ENCODE measurements around the gene PDE6H. TPM values are rescaled to one million over a fixed set of nuclear protein-coding genes. Genes with fewer than 3 reads are reported as not detected.
A peak's percentile ranks its signal among the peaks of the same experiment; 100 is the strongest.

PDE6H gene
- polyA plus RNA-seq, 1 of the 3 experiments (the other 2 are of a cell fraction), result not detected

GRCh38 chr12:14952299-14952921, 20.4 kb upstream of the PDE6H start:
- 21% methylated on average over 7 of the region's 7 CpGs for WGBS (ENCODE audit: low lambda C conversion rate)
- ChIA-PET CTCF (interaction anchor here (1.0 kb wide), 1 partner anchor 50 kb away, joined by 3 read pairs; no protein-coding TSS in a partner anchor), POLR2A (no interaction called here)
- peak overlapping the region; percentile 64 for H3K9ac ChIP-seq
- peaks cover 33% of the 10 kb centered on the region for H3F3A ChIP-seq (replicated peaks; ENCODE audit: insufficient read depth)
- peak overlapping the region in 1 of 2 experiments; percentile 17; a peak in 1 of 4 replicates for H3K4me3 ChIP-seq (ENCODE audit: low read depth in 2 of 2, low read length in 1 of 2)
- peak overlapping the region; percentile 68 to 99 for H3K27ac ChIP-seq (ENCODE audit: low read depth in 2 of 2, low read length in 1 of 2)
- peak; percentile 28; the same call in 1 of the 2 replicates for TF ChIP-seq TCF12 (IDR thresholded peaks at IDR 0.05)
- TF ChIP-seq YY1 (IDR thresholded peaks at IDR 0.05; ENCODE audit: low read depth), result no peak
- TF ChIP-seq, protein P1, sequence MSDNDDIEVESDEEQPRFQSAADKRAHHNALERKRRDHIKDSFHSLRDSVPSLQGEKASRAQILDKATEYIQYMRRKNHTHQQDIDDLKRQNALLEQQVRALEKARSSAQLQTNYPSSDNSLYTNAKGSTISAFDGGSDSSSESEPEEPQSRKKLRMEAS (IDR thresholded peaks at IDR 0.05; ENCODE audit: low read depth), result 0 out of 2 replicates have a peak, but pooled peaks have one; percentile 30
- TF ChIP-seq EP300 (IDR thresholded peaks at IDR 0.05; ENCODE audit: borderline replicate concordance in 1 of 2, low read depth in 1 of 2, low read length in 1 of 2), result peak in 1 of 2 experiments; percentile 14; a peak in 1 of 4 replicates
- TF ChIP-seq, protein P2, sequence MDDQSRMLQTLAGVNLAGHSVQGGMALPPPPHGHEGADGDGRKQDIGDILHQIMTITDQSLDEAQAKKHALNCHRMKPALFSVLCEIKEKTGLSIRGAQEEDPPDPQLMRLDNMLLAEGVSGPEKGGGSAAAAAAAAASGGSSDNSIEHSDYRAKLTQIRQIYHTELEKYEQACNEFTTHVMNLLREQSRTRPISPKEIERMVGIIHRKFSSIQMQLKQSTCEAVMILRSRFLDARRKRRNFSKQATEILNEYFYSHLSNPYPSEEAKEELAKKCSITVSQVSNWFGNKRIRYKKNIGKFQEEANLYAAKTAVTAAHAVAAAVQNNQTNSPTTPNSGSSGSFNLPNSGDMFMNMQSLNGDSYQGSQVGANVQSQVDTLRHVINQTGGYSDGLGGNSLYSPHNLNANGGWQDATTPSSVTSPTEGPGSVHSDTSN (IDR thresholded peaks at IDR 0.05), result peak; percentile 7; the same call in 1 of the 2 replicates
- TF ChIP-seq ELF1 (IDR thresholded peaks at IDR 0.05), result peak; percentile 50; the same call in 1 of the 2 replicates
- TF ChIP-seq IRF3 (IDR thresholded peaks at IDR 0.05; ENCODE audit: low read depth, low read length), result no peak
- peak; percentile 61; the same call in 1 of the 2 replicates for TF ChIP-seq FOSL2 (IDR thresholded peaks at IDR 0.05; ENCODE audit: borderline replicate concordance, low read depth)
- peak; percentile 54 for TF ChIP-seq JUND (IDR thresholded peaks at IDR 0.05)
- TF ChIP-seq GABPA (IDR thresholded peaks at IDR 0.05; ENCODE audit: low read depth), result peak; percentile 46; the same call in 1 of the 2 replicates
- TF ChIP-seq RAD21 (IDR thresholded peaks at IDR 0.05; ENCODE audit: low read length), result no peak
- no peak for DNase-seq
- H3K9me3 ChIP-seq, result no peaks in the 10 kb centered on the region
- peak overlapping the region; percentile 59 for H3K4me2 ChIP-seq
- H3K4me1 ChIP-seq (ENCODE audit: control insufficient read depth in 1 of 2, insufficient read depth in 2 of 2, low read depth in 1 of 2, low read length in 1 of 2), result peaks cover 7 to 69% of the 10 kb centered on the region in 2 experiments
- no peak overlapping the region for H2AFZ ChIP-seq (ENCODE audit: low read depth)
- peaks cover 86% of the 10 kb centered on the region for H3K79me2 ChIP-seq (ENCODE audit: insufficient read depth)
- H4K20me1 ChIP-seq (ENCODE audit: insufficient read depth), result no peaks in the 10 kb centered on the region
- H3K9me2 ChIP-seq, result no peaks in the 10 kb centered on the region
- H3K36me3 ChIP-seq (replicated peaks in 1 of 2; ENCODE audit: control insufficient read depth in 1 of 2, insufficient read depth in 2 of 2, low read length in 1 of 2), result peaks cover 4 to 28% of the 10 kb centered on the region in 2 experiments
- no peaks in the 10 kb centered on the region for H3K27me3 ChIP-seq (ENCODE audit: insufficient read depth)

- Histone ChIP-seq H3K4me1 (ENCODE audit: control insufficient read depth in 1 of 2, insufficient read depth in 2 of 2, low read depth in 1 of 2, low read length in 1 of 2) (peaks cover 7 to 67% of the 10 kb centered on the region in 2 experiments), H3K4me3 (ENCODE audit: low read depth in 2 of 2, low read length in 1 of 2) (no peak overlapping the region), H3K9ac (peak overlapping the region; percentile 64; the same call in 1 of the 2 replicates), H3K36me3 (replicated peaks in 1 of 2; ENCODE audit: control insufficient read depth in 1 of 2, insufficient read depth in 2 of 2, low read length in 1 of 2) (peaks cover 3 to 16% of the 10 kb centered on the region in 2 experiments), H3F3A (replicated peaks; ENCODE audit: insufficient read depth) (peaks cover 33% of the 10 kb centered on the region), H3K9me2 (no peaks in the 10 kb centered on the region), H4K20me1 (ENCODE audit: insufficient read depth) (no peaks in the 10 kb centered on the region), H2AFZ (ENCODE audit: low read depth) (no peak overlapping the region), H3K4me2 (0 out of 2 replicates have a peak overlapping the region, but pooled peaks have one; percentile 59), H3K27ac (ENCODE audit: low read depth in 2 of 2, low read length in 1 of 2) (peak overlapping the region in 1 of 2 experiments; percentile 99; a peak in 2 of 4 replicates), H3K79me2 (ENCODE audit: insufficient read depth) (peaks cover 89% of the 10 kb centered on the region), H3K9me3 (no peaks in the 10 kb centered on the region), H3K27me3 (ENCODE audit: insufficient read depth) (no peaks in the 10 kb centered on the region)
- no peak for DNase-seq
- CTCF ChIA-PET, result interaction anchor here (0.6 to 1.0 kb wide), 2 partner anchors 51 to 1740 kb away, joined by 3 read pairs; no protein-coding TSS in a partner anchor
- 41% methylated on average over 1 of the region's 1 CpG for WGBS (ENCODE audit: low lambda C conversion rate)
- TF ChIP-seq MEF2A (IDR thresholded peaks at IDR 0.05; ENCODE audit: borderline replicate concordance, low read depth) (no peak), RXRA (IDR thresholded peaks at IDR 0.05; ENCODE audit: borderline replicate concordance, low read depth) (no peak), YY1 (IDR thresholded peaks at IDR 0.05; ENCODE audit: low read depth) (no peak), FOXJ3 (CRISPR knock-in tag; IDR thresholded peaks at IDR 0.05) (no peak), TCF12 (IDR thresholded peaks at IDR 0.05) (no peak), RAD21 (IDR thresholded peaks at IDR 0.05; ENCODE audit: low read length) (no peak), SIN3A (IDR thresholded peaks at IDR 0.05; ENCODE audit: borderline replicate concordance, low read depth, low read length) (no peak), CHD2 (IDR thresholded peaks at IDR 0.05; ENCODE audit: low read length, partially characterized antibody) (no peak), MXI1 (IDR thresholded peaks at IDR 0.05; ENCODE audit: low read depth, low read length) (no peak), REST (IDR thresholded peaks at IDR 0.05; ENCODE audit: low read depth, low read length) (no peak), TEAD4 (IDR thresholded peaks at IDR 0.05; ENCODE audit: borderline replicate concordance, insufficient read depth) (no peak), NFIC (IDR thresholded peaks at IDR 0.05; ENCODE audit: borderline replicate concordance) (no peak)
- TF ChIP-seq, protein P1 (IDR thresholded peaks at IDR 0.05; ENCODE audit: low read depth), result no peak
- POLR2A ChIA-PET, result no interaction called here
Observed at GRCh38 chr12:14953752-14954151, 19.1 kb upstream of the PDE6H start.

Measured in SK-N-SH (cell line).